Neural progenitor cell (in vitro differentiated cells): ENCODE results near the gene NDUFS2.

Experiments used
- EZH2 ChIP-seq: fragments of 200-600 bp; sonication (generic); IDR thresholded peaks from 2 replicates; pipeline ENCODE4 v1.6.1; 2017; ENCODE audit warnings: antibody characterized with exemption, mild to moderate bottlenecking, moderate library complexity
- EZH2phosphoT487 ChIP-seq: fragments of 200-600 bp; sonication (generic); IDR thresholded peaks from 2 replicates; pipeline ENCODE4 v1.6.1; 2017; ENCODE audit warnings: antibody characterized with exemption
- TF ChIP-seq, protein P1 (sequence below): fragments of 200-600 bp; sonication (generic); IDR thresholded peaks from 2 replicates; pipeline ENCODE4 v1.5.1; 2017; ENCODE audit warnings: antibody characterized with exemption, mild to moderate bottlenecking

DNA sequence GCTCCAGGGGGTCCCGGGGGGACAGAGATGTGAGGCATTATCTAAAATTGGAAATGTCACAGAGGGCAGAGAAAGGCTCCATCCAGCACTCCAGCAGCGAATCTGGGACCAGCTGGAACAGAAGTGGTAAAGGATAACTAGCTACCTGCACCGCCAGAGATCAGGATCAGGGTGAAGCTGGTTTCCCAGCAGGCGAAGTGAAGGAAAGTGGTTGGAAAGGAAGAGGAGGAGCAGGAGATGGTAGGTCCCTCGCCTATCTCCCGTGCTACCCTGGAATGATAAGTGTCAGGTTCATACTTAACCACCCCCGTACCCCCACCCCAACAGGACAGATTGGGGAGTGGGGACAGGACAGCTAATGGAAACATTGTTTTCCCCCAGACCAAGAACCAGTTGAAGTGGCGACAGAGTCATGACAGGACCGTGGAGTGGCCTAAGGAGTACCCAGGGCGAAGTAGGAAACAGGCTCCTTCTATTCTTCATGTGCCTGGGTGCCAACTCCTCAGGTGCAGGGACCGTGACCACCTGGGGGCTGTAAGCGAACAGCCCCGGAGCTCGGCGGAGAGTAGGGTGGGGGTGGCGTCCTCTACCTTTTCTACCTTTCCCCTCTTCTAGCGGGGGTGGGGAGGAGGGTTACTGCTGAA is 25.6 kb upstream of the NDUFS2 start:
- TF ChIP-seq, protein P1, sequence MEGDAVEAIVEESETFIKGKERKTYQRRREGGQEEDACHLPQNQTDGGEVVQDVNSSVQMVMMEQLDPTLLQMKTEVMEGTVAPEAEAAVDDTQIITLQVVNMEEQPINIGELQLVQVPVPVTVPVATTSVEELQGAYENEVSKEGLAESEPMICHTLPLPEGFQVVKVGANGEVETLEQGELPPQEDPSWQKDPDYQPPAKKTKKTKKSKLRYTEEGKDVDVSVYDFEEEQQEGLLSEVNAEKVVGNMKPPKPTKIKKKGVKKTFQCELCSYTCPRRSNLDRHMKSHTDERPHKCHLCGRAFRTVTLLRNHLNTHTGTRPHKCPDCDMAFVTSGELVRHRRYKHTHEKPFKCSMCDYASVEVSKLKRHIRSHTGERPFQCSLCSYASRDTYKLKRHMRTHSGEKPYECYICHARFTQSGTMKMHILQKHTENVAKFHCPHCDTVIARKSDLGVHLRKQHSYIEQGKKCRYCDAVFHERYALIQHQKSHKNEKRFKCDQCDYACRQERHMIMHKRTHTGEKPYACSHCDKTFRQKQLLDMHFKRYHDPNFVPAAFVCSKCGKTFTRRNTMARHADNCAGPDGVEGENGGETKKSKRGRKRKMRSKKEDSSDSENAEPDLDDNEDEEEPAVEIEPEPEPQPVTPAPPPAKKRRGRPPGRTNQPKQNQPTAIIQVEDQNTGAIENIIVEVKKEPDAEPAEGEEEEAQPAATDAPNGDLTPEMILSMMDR, result no peak
- no peak for TF ChIP-seq EZH2
- no peak for TF ChIP-seq EZH2phosphoT487
